ENCODE data around the gene PIEZO2.

PIEZO2 gene

DNA sequence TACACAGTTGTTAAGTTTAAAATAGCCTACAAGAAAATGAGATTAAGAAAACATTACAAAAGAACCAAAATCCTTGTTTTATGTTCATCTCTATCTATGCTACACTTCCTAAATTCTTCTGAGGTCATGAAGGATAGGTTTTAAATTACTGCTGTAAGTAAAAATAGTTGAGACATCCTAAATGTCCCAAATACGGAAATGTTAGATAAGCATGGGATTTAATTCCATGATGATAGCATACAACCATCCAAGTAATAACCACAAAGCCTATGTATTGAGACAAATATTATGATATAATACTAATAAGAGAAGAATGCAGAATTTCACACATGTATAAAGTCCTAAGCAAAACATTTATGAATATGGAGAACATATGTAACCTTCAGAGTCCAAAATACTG lies 34.1 kb downstream of the PIEZO2 start:
- DNase-seq (ENCODE audit: low spot score), result no peak
- TF ChIP-seq CTCF (IDR thresholded peaks at IDR 0.05; ENCODE audit: extremely low read depth, insufficient read depth, missing control alignments), result no peak
- in situ Hi-C loops (cut with MboI; ENCODE audit: low pct_unique_long_range_greater_than_20kb, low sequenced_read_pairs, unreplicated experiment), result no loop called here

GRCh38 chr18:11114653-11115052 lies 34.7 kb downstream of the PIEZO2 start:
- TF ChIP-seq CTCF (IDR thresholded peaks at IDR 0.05; ENCODE audit: extremely low read depth, insufficient read depth, missing control alignments), result no peak
- in situ Hi-C loops (cut with MboI; ENCODE audit: low pct_unique_long_range_greater_than_20kb, low sequenced_read_pairs, unreplicated experiment), result no loop called here
- no peak for DNase-seq (ENCODE audit: low spot score)

GRCh38 chr18:11113937-11114336 lies 35.4 kb downstream of the PIEZO2 start:
- no peak for DNase-seq (ENCODE audit: low spot score)
- in situ Hi-C loops (cut with MboI; ENCODE audit: low pct_unique_long_range_greater_than_20kb, low sequenced_read_pairs, unreplicated experiment), result no loop called here
- TF ChIP-seq CTCF (IDR thresholded peaks at IDR 0.05; ENCODE audit: extremely low read depth, insufficient read depth, missing control alignments), result no peak

DNA sequence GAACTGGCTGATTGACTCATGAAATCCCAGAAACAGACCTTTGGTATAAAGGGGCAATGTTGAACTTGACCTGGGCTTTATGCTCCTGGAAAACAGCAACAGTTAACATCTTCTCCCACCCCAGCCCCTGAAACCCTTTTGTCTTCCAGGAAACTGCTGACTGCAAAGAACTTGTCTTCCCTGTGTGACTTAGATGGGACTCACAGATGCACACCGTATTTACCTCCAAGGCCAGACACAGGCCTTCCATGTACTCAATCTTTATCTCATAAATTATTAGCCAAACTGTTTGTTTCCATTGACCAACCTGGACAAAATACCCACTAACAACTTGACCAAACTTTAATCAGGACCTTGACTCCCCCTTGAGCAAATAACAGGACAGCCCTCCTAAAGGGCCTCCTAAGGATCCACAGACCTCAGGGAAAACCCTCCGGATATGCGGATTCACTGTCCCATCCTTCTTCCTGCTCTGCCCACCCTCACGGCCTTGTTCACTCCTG lies 36.3 kb downstream of the PIEZO2 start:
- DNase-seq (ENCODE audit: low spot score), result no peak
- in situ Hi-C loops (cut with MboI; ENCODE audit: low pct_unique_long_range_greater_than_20kb, low sequenced_read_pairs, unreplicated experiment), result no loop called here
- TF ChIP-seq CTCF (IDR thresholded peaks at IDR 0.05; ENCODE audit: extremely low read depth, insufficient read depth, missing control alignments), result no peak

- TF ChIP-seq CTCF (IDR thresholded peaks at IDR 0.05; ENCODE audit: extremely low read depth, insufficient read depth, missing control alignments), result no peak
- in situ Hi-C loops (cut with MboI; ENCODE audit: low pct_unique_long_range_greater_than_20kb, low sequenced_read_pairs, unreplicated experiment), result no loop called here
- DNase-seq (ENCODE audit: low spot score), result no peak
Observed at GRCh38 chr18:11112286-11112685, 37.1 kb downstream of the PIEZO2 start.

- no peak for TF ChIP-seq CTCF (IDR thresholded peaks at IDR 0.05; ENCODE audit: extremely low read depth, insufficient read depth, missing control alignments)
- in situ Hi-C loops (cut with MboI; ENCODE audit: low pct_unique_long_range_greater_than_20kb, low sequenced_read_pairs, unreplicated experiment), result no loop called here
- DNase-seq (ENCODE audit: low spot score), result no peak
Observed at GRCh38 chr18:11110509-11110908, 38.9 kb downstream of the PIEZO2 start.

- in situ Hi-C loops (cut with MboI; ENCODE audit: low pct_unique_long_range_greater_than_20kb, low sequenced_read_pairs, unreplicated experiment), result no loop called here
Observed at GRCh38 chr18:11108947-11109346, 40.4 kb downstream of the PIEZO2 start.

More at GRCh38 chr18:11108947-11109346, 40.4 kb downstream of the PIEZO2 start:
- no peak for TF ChIP-seq CTCF (IDR thresholded peaks at IDR 0.05; ENCODE audit: extremely low read depth, insufficient read depth, missing control alignments)
- DNase-seq (ENCODE audit: low spot score), result no peak

Data from GM13977 (cell line).